G401.6 (cell line): ENCODE measurements around the gene TVP23C.
"Not testable (repeated sequence)": the region's sequence is repeated elsewhere in the genome, so short reads cannot be mapped to it uniquely, and the experiment has no call there.

Experiments
- FAIRE-seq: peaks from 2 replicates; lab custom pipeline; 2012; peaks lifted over from hg19 to GRCh38; lab: Jason Lieb, UNC

TVP23C gene

GRCh38 chr17:15526292-15527218 is 36.7 kb downstream of the TVP23C start:
- FAIRE-seq = peak; percentile 97

- FAIRE-seq = not testable (repeated sequence)
These were observed 38.0 kb downstream of the TVP23C start for GRCh38 chr17:15524990-15525985.

- FAIRE-seq = no peak
These were observed 47.1 kb downstream of the TVP23C start for GRCh38 chr17:15516150-15516549.

- FAIRE-seq = no peak
These were observed 48.8 kb downstream of the TVP23C start for GRCh38 chr17:15514469-15514868.

- no peak for FAIRE-seq
These were observed 49.3 kb downstream of the TVP23C start for GRCh38 chr17:15513856-15514459.

GRCh38 chr17:15513058-15513791 is 50.1 kb downstream of the TVP23C start:
- FAIRE-seq = no peak

GRCh38 chr17:15512071-15512709 is 51.1 kb downstream of the TVP23C start:
- no peak for FAIRE-seq

GRCh38 chr17:15511142-15511541 is 52.1 kb downstream of the TVP23C start:
- FAIRE-seq = no peak

GRCh38 chr17:15510361-15510760 is 52.9 kb downstream of the TVP23C start:
- FAIRE-seq = no peak

- no peak for FAIRE-seq
These were observed 54.2 kb downstream of the TVP23C start for GRCh38 chr17:15509095-15509494.

GRCh38 chr17:15508466-15508865 is 54.8 kb downstream of the TVP23C start:
- FAIRE-seq = no peak

- FAIRE-seq = no peak
These were observed 55.4 kb downstream of the TVP23C start for GRCh38 chr17:15507896-15508295.

GRCh38 chr17:15507001-15507400 is 56.3 kb downstream of the TVP23C start:
- FAIRE-seq = no peak

- FAIRE-seq = not testable (repeated sequence)
These were observed 57.6 kb downstream of the TVP23C start for GRCh38 chr17:15505708-15506107.

- FAIRE-seq = no peak
These were observed 59.6 kb downstream of the TVP23C start for GRCh38 chr17:15503731-15504130.

- FAIRE-seq = no peak
These were observed 60.7 kb downstream of the TVP23C start for GRCh38 chr17:15502369-15503112.

- no peak for FAIRE-seq
These were observed 61.5 kb downstream of the TVP23C start for GRCh38 chr17:15501793-15502192.

GRCh38 chr17:15501282-15501681 is 62.0 kb downstream of the TVP23C start:
- FAIRE-seq = no peak

GRCh38 chr17:15498107-15498506 is 65.2 kb downstream of the TVP23C start:
- FAIRE-seq = no peak
